Measurements from ENCODE around the gene MLLT3.

DNA sequence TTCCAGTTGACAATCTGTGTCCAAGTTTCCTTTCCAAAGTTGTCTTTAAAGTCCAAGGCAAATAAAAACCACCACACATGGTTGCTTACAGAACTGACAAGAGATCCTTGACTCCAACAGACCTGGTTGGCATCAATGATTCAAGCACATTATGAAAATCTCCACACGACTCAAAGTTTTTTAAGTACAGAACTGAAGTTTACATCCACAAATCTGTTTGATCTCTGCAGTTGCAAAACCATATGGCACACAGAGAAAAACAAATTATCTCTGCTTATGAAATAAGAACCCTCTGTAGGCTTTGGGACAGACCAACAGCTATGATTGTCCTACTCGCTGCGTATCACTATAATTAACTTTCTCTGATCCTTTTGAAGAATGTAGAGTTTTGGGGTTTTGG, 60.8 kb downstream of the MLLT3 start:
- TF ChIP-seq POLR2A (IDR thresholded peaks at IDR 0.05) = no peak
- TF ChIP-seq, protein P1, sequence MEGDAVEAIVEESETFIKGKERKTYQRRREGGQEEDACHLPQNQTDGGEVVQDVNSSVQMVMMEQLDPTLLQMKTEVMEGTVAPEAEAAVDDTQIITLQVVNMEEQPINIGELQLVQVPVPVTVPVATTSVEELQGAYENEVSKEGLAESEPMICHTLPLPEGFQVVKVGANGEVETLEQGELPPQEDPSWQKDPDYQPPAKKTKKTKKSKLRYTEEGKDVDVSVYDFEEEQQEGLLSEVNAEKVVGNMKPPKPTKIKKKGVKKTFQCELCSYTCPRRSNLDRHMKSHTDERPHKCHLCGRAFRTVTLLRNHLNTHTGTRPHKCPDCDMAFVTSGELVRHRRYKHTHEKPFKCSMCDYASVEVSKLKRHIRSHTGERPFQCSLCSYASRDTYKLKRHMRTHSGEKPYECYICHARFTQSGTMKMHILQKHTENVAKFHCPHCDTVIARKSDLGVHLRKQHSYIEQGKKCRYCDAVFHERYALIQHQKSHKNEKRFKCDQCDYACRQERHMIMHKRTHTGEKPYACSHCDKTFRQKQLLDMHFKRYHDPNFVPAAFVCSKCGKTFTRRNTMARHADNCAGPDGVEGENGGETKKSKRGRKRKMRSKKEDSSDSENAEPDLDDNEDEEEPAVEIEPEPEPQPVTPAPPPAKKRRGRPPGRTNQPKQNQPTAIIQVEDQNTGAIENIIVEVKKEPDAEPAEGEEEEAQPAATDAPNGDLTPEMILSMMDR (IDR thresholded peaks at IDR 0.05) = no peak
